Amygdala (tissue), 56 donors: ENCODE results near the gene ROR2.

ENCODE experiments used
- DNase-seq, 56 donors: peaks; one replicate each; lab custom pipeline; 2025; lab: John Stamatoyannopoulos, UW

ROR2 gene

GRCh38 chr9:91825422-91825821 lies 124.6 kb downstream of the ROR2 start:
- no peak for DNase-seq

- no peak for DNase-seq
Measured at GRCh38 chr9:91824601-91825305, 125.3 kb downstream of the ROR2 start.

GRCh38 chr9:91824151-91824550 lies 125.9 kb downstream of the ROR2 start:
- no peak for DNase-seq

GRCh38 chr9:91820949-91821880 lies 128.8 kb downstream of the ROR2 start:
- DNase-seq, result no peak

GRCh38 chr9:91820126-91820750 lies 129.8 kb downstream of the ROR2 start:
- DNase-seq, result no peak

GRCh38 chr9:91818647-91819403 lies 131.2 kb downstream of the ROR2 start:
- no peak for DNase-seq

- no peak for DNase-seq
Measured at GRCh38 chr9:91818225-91818585, 131.8 kb downstream of the ROR2 start.

- no peak for DNase-seq
Measured at GRCh38 chr9:91817493-91818224, 132.4 kb downstream of the ROR2 start.

GRCh38 chr9:91817106-91817492 lies 132.9 kb downstream of the ROR2 start:
- DNase-seq, result no peak

GRCh38 chr9:91816356-91816755 lies 133.7 kb downstream of the ROR2 start:
- DNase-seq, result no peak

- no peak for DNase-seq
Measured at GRCh38 chr9:91815896-91816295, 134.1 kb downstream of the ROR2 start.

- no peak for DNase-seq
Measured at GRCh38 chr9:91814753-91815152, 135.3 kb downstream of the ROR2 start.

GRCh38 chr9:91814201-91814600 lies 135.8 kb downstream of the ROR2 start:
- no peak for DNase-seq

- no peak for DNase-seq
Measured at GRCh38 chr9:91813176-91813795, 136.7 kb downstream of the ROR2 start.

- no peak for DNase-seq
Measured at GRCh38 chr9:91812191-91812590, 137.8 kb downstream of the ROR2 start.

GRCh38 chr9:91811024-91811909 lies 138.8 kb downstream of the ROR2 start:
- DNase-seq, result no peak

GRCh38 chr9:91810286-91810905 lies 139.6 kb downstream of the ROR2 start:
- no peak for DNase-seq
